Progenitor cell of endocrine pancreas (in vitro differentiated cells): Measurements from ENCODE around the gene PLA2G2F. TPM values are rescaled to one million over a fixed set of nuclear protein-coding genes. Genes with fewer than 3 reads are reported as not detected.
A peak's percentile ranks its signal among the peaks of the same experiment; 100 is the strongest.

Experiments used
- DNase-seq: peaks from one replicate; pipeline ENCODE4 v3.0.0; 2021; ENCODE audit warnings: low spot score; ENCODE audit not compliant: unreplicated experiment
- H3K27ac Mint-ChIP-seq: 2 replicates; pipeline ENCODE4 v1.8.0; 2021; ENCODE audit warnings: mild to moderate bottlenecking, moderate library complexity, mixed read lengths
- H3K27me3 Mint-ChIP-seq: 2 replicates; pipeline ENCODE4 v1.8.0; 2021; ENCODE audit warnings: mixed read lengths
- H3K36me3 Mint-ChIP-seq: 2 replicates; pipeline ENCODE4 v1.8.0; 2022; ENCODE audit warnings: mixed read lengths; ENCODE audit not compliant: insufficient read depth
- H3K4me1 Mint-ChIP-seq: 2 replicates; pipeline ENCODE4 v1.8.0; 2021; ENCODE audit warnings: low read depth, mixed read lengths
- H3K4me3 Mint-ChIP-seq: 2 replicates; pipeline ENCODE4 v1.8.0; 2021; ENCODE audit warnings: low read depth, mild to moderate bottlenecking, moderate library complexity, mixed read lengths
- H3K9me3 Mint-ChIP-seq: 2 replicates; pipeline ENCODE4 v1.8.0; 2021; ENCODE audit warnings: low read depth, mixed read lengths
- total RNA-seq: library from RNA; stranded (reverse); gene quantifications from 2 replicates; pipeline ENCODE4 v1.2.1, GENCODE V29; 2021
- TF ChIP-seq, protein P1 (sequence below): fragments of 200-600 bp; sonication (generic); IDR thresholded peaks from one replicate; pipeline ENCODE4 v1.5.0; 2021; ENCODE audit warnings: antibody characterized with exemption, mild to moderate bottlenecking; ENCODE audit not compliant: unreplicated experiment

Gene PLA2G2F
- total RNA-seq, 1 donor from 2014 or later: not detected

DNA sequence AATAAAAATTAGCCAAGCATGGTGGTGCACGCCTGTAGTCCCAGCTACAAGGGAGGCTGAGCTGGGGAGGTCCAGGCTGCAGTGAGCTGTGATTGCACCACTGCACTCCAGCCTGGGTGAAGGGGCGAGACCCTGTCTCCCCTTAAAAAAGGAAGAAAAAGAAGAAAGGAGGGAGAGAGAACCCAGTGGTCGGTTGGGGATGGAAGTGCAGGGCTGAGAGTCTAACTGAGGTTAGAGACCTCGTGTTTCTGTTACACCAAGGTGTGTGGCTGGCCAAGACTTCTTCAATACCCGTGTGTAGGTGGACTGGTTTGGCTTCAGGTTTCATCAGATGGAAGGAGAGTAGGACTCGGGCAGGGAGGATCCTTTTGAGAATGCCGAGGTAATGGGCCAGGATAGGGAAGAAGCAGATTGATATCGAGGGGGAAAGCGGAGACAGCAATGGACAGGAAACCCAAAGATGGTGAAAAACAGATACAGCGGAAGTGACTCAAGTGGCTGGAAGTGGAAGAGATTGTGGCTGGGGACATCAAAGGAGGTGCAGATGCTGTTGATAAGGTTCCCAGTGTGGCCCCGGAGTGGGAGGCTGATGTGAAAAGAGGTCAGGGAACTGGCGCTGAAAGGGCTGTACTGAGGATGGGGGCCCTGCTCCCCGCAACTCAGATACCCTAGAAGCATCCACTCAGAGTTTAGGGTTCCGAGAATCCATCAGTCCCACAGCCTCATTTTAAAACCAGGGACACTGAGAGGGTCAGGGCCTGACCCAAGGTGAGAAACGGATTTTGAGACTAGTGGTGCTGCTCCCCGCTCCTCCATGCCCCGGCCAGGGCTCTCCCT lies 46.1 kb downstream of the PLA2G2F start:
- Mint-ChIP-seq H3K4me1 (peaks cover 38% of the 10 kb centered on the region), H3K27me3 (peaks cover 25% of the 10 kb centered on the region), H3K9me3 (no peaks in the 10 kb centered on the region), H3K27ac (no peak overlapping the region), H3K4me3 (peak overlapping the region; percentile 64), H3K36me3 (no peaks in the 10 kb centered on the region)
- TF ChIP-seq, protein P1, sequence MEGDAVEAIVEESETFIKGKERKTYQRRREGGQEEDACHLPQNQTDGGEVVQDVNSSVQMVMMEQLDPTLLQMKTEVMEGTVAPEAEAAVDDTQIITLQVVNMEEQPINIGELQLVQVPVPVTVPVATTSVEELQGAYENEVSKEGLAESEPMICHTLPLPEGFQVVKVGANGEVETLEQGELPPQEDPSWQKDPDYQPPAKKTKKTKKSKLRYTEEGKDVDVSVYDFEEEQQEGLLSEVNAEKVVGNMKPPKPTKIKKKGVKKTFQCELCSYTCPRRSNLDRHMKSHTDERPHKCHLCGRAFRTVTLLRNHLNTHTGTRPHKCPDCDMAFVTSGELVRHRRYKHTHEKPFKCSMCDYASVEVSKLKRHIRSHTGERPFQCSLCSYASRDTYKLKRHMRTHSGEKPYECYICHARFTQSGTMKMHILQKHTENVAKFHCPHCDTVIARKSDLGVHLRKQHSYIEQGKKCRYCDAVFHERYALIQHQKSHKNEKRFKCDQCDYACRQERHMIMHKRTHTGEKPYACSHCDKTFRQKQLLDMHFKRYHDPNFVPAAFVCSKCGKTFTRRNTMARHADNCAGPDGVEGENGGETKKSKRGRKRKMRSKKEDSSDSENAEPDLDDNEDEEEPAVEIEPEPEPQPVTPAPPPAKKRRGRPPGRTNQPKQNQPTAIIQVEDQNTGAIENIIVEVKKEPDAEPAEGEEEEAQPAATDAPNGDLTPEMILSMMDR: no peak
- DNase-seq: no peak

DNA sequence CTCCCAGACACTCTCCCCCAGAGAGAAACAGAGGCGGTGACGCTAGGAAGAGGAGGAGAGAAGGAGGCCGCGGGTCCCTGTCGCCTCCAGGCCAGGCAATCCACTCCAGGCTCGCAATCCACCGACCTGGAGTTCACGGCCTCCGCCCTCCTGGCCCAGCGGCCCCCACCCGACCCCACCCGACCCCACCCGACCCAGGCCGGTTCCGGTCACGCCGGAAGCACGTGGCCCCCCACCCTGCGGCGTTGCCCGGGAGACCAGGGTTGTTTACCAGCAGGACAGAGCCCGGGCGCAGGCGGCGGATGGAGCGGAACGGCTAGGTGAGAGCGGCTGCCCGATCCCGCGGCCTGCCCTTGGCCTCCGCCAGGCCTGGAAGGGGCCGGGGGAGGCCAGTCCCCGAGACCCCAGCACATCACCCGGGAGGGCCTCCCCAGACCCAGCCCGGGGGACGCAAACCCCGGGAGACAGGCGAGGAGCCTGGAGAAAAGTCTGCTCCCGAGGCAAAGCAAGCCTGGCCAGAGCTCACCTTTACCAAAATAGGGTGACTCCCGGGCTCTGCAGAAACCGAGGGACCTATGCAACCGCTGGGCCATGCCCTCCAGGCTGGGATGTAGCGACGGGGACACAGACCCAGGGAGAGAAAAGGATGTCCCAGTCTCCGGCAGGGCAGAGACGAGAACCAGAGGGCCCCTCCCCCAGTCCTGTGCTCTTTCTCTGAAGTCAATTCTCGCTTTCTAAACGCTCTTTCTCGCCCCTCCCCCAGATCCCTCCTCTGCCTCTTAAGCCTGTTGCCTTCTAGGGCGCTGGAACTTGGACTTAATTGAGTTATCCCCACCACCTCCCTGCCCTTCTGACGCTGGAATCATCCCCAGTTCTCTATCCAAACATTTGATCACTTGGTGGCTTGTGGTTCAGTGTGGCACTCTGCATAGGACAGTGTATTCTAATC lies 47.0 kb downstream of the PLA2G2F start, which contains the start of the genes PLA2G2C and UBXN10:
Gene PLA2G2C (minus strand): TSS at position 685 of the 949 bp plus-strand sequence. CDS start 9,155 bp downstream, outside the sequence.
Gene UBXN10 (plus strand): TSS at position 263 of the 949 bp plus-strand sequence. CDS start 4,466 bp downstream, outside the sequence.
- Mint-ChIP-seq H3K27me3 (peaks cover 25% of the 10 kb centered on the region), H3K4me3 (peak within 1 kb of the TSS; percentile 81), H3K36me3 (peaks cover 1% of the 10 kb centered on the region), H3K4me1 (peaks cover 29% of the 10 kb centered on the region), H3K9me3 (no peaks in the 10 kb centered on the region), H3K27ac (no peak within 1 kb of the TSS)
- peak; percentile 53 for DNase-seq
- TF ChIP-seq, protein P1: no peak

DNA sequence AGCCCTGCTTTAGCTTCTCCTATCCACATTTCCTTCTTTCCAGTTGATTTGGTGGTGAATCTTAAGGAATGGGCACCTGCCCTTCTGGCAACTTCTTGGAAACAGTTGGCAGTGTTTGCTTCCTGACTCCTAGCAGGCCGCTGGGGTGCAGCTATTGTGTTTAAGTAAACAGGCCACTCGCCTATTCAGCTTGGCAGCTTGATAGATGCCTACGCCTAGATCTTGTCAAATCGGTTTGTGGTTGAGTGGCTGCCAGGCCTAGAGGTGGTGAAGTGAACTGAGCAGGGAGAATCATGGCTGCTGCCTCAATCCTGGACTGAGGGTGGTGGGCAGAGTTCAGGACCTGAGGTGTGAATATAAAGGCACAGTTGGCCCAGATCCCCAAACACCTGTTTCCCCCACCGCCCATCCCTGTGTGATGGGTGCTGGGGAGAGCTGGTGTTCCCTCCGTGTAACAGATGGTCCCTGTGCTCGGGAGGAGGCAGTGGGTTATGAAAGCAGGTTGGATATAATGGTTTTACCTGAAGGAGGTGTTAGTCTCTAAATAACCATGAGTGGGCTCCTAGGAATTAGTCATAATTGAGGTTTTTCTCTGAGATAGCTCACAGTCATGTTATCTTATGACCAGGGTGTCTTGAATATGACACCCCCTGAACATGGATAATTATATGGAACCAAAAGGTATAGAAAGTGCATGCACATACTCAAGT lies 48.1 kb downstream of the PLA2G2F start:
- Mint-ChIP-seq H3K4me3 (peak overlapping the region; percentile 81), H3K27ac (no peak overlapping the region), H3K27me3 (peaks cover 25% of the 10 kb centered on the region), H3K9me3 (no peaks in the 10 kb centered on the region), H3K36me3 (peaks cover 1% of the 10 kb centered on the region), H3K4me1 (peaks cover 22% of the 10 kb centered on the region)
- DNase-seq: no peak
- TF ChIP-seq, protein P1: no peak

DNA sequence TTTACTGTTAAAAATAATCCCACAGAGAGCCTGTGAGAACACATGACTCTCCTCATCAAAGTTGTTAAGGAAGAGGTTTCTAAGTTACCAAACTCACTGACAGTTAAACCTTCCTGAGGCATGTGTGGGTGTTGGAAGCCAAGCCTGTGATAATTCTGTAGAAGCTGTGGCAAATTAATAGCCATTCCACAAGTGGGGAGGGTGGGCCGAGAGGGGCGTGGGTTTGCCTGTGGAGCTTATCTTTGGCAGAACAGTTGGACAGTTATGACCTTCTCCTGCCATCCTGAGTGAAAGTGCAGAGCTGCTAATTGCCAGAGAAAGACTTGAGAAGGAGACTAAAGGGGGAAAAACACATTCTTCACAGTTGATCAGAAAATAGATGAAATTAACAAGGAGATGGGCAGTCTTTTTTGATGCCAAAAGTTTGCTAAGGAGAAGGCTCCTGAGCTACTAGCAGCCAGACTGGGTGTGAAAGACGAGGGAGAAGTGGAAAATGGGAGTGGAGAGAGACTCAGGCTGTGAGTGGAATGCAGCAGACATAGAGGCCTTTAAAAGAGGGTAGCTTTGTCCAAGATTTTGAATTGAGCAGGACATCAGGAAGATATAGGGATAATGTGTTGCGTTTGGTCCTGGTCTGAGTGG lies 48.8 kb downstream of the PLA2G2F start:
- peaks cover 25% of the 10 kb centered on the region for H3K27me3 Mint-ChIP-seq
- peaks cover 1% of the 10 kb centered on the region for H3K36me3 Mint-ChIP-seq
- no peaks in the 10 kb centered on the region for H3K9me3 Mint-ChIP-seq
- TF ChIP-seq, protein P1: no peak
- H3K4me3 Mint-ChIP-seq: no peak overlapping the region
- no peak for DNase-seq
- H3K27ac Mint-ChIP-seq: no peak overlapping the region
- H3K4me1 Mint-ChIP-seq: peaks cover 22% of the 10 kb centered on the region
